Measurements from ENCODE around the gene ATG4C. TPM values are rescaled to one million over a fixed set of nuclear protein-coding genes. Genes with fewer than 3 reads are reported as not detected.

Gene ATG4C
- total RNA-seq, 2 donors from 2014 or later, result 23.8 to 32.8 TPM

- H3K4me3 Mint-ChIP-seq, result no peak overlapping the region
- H3K9me3 Mint-ChIP-seq, result no peaks in the 10 kb centered on the region
- WGBS, 2 experiments (ENCODE audit: insufficient coverage in 1 of 2, insufficient read length in 1 of 2), result 91 to 98% methylated on average over 4 of the region's 4 CpGs
- no peak overlapping the region for H3K4me3 ChIP-seq (ENCODE audit: low read length)
- no peaks in the 10 kb centered on the region for H3K4me1 Mint-ChIP-seq
- H3K36me3 Mint-ChIP-seq (ENCODE audit: low read depth), result peaks cover 9% of the 10 kb centered on the region
- no peaks in the 10 kb centered on the region for H3K4me1 ChIP-seq (ENCODE audit: control insufficient read depth, insufficient read depth, low read length)
- no peaks in the 10 kb centered on the region for H3K27me3 ChIP-seq (ENCODE audit: control insufficient read depth, insufficient read depth, low read length, poor library complexity, severe bottlenecking)
- no peak for DNase-seq
- no peak overlapping the region for H3K9ac ChIP-seq (ENCODE audit: extremely low read depth, low read length, poor library complexity, severe bottlenecking)
- H3K27me3 Mint-ChIP-seq (ENCODE audit: insufficient read depth), result no peaks in the 10 kb centered on the region
- H3K27ac ChIP-seq (ENCODE audit: low read depth, low read length), result no peak overlapping the region
- H3K9me3 ChIP-seq (ENCODE audit: control insufficient read depth, low read length), result no peaks in the 10 kb centered on the region
- no peak for TF ChIP-seq CTCF (conservative IDR thresholded peaks at IDR 0.05)
- peaks cover 8% of the 10 kb centered on the region for H3K36me3 ChIP-seq (ENCODE audit: control insufficient read depth, insufficient read depth, low read length)
- no peak overlapping the region for H3K27ac Mint-ChIP-seq
Measured at GRCh38 chr1:62833529-62833928, 49.6 kb downstream of the ATG4C start.

- DNase-seq, result no peak
- no peaks in the 10 kb centered on the region for H3K9me3 Mint-ChIP-seq
- H3K27ac Mint-ChIP-seq, result no peak overlapping the region
- H3K9ac ChIP-seq (ENCODE audit: extremely low read depth, low read length, poor library complexity, severe bottlenecking), result no peak overlapping the region
- no peak overlapping the region for H3K27ac ChIP-seq (ENCODE audit: low read depth, low read length)
- H3K27me3 Mint-ChIP-seq (ENCODE audit: insufficient read depth), result no peaks in the 10 kb centered on the region
- H3K36me3 ChIP-seq (ENCODE audit: control insufficient read depth, insufficient read depth, low read length), result peaks cover 8% of the 10 kb centered on the region
- no peak overlapping the region for H3K4me3 ChIP-seq (ENCODE audit: low read length)
- no CpG with 5 or more reads among the region's 1 CpG for WGBS, 2 experiments (ENCODE audit: insufficient coverage in 1 of 2, insufficient read length in 1 of 2)
- no peaks in the 10 kb centered on the region for H3K4me1 Mint-ChIP-seq
- no peaks in the 10 kb centered on the region for H3K9me3 ChIP-seq (ENCODE audit: control insufficient read depth, low read length)
- peaks cover 9% of the 10 kb centered on the region for H3K36me3 Mint-ChIP-seq (ENCODE audit: low read depth)
- no peak for TF ChIP-seq CTCF (conservative IDR thresholded peaks at IDR 0.05)
- no peaks in the 10 kb centered on the region for H3K27me3 ChIP-seq (ENCODE audit: control insufficient read depth, insufficient read depth, low read length, poor library complexity, severe bottlenecking)
- H3K4me1 ChIP-seq (ENCODE audit: control insufficient read depth, insufficient read depth, low read length), result no peaks in the 10 kb centered on the region
- H3K4me3 Mint-ChIP-seq, result no peak overlapping the region
Measured at GRCh38 chr1:62834400-62834961, 50.5 kb downstream of the ATG4C start.

- no peak for DNase-seq
- Histone ChIP-seq H3K27me3 (ENCODE audit: control insufficient read depth, insufficient read depth, low read length, poor library complexity, severe bottlenecking) (no peaks in the 10 kb centered on the region), H3K9me3 (ENCODE audit: control insufficient read depth, low read length) (no peaks in the 10 kb centered on the region), H3K9ac (ENCODE audit: extremely low read depth, low read length, poor library complexity, severe bottlenecking) (no peak overlapping the region), H3K4me3 (ENCODE audit: low read length) (no peak overlapping the region), H3K27ac (ENCODE audit: low read depth, low read length) (no peak overlapping the region), H3K36me3 (ENCODE audit: control insufficient read depth, insufficient read depth, low read length) (peaks cover 8% of the 10 kb centered on the region), H3K4me1 (ENCODE audit: control insufficient read depth, insufficient read depth, low read length) (no peaks in the 10 kb centered on the region)
- H3K9me3 Mint-ChIP-seq, result no peaks in the 10 kb centered on the region
- H3K27ac Mint-ChIP-seq, result no peak overlapping the region
- no peaks in the 10 kb centered on the region for H3K4me1 Mint-ChIP-seq
- no peak for TF ChIP-seq CTCF (conservative IDR thresholded peaks at IDR 0.05)
- H3K36me3 Mint-ChIP-seq (ENCODE audit: low read depth), result peaks cover 2% of the 10 kb centered on the region
- H3K27me3 Mint-ChIP-seq (ENCODE audit: insufficient read depth), result no peaks in the 10 kb centered on the region
- no peak overlapping the region for H3K4me3 Mint-ChIP-seq
Measured at GRCh38 chr1:62836856-62837540, 53.1 kb downstream of the ATG4C start.

All from endodermal cell (in vitro differentiated cells).